IMR-90 (cell line): Measurements from ENCODE around the gene SPRR3. TPM values are rescaled to one million over a fixed set of nuclear protein-coding genes. Genes with fewer than 3 reads are reported as not detected.

Source experiments
- ATAC-seq: fragments of 200-7000 bp; cut with Tn5 transposase; 2 replicates; pipeline ENCODE4 v1.9.1; 2020; ENCODE audit warnings: low read depth, mild to moderate bottlenecking, moderate library complexity
- BruUV-seq: library from RNA; stranded (reverse); fragments of 400-500 nt; replicated peaks from 2 replicates; lab custom pipeline; 2021; lab: Mats Ljungman, UMichigan
- CTCF ChIA-PET: fragments of 300-600 bp; formaldehyde crosslinking; extraction: SDS; loops from one replicate; lab custom pipeline; 2021; ENCODE audit warnings: antibody characterized with exemption; lab: Yijun Ruan, JAX
- POLR2A ChIA-PET: fragments of 300-600 bp; sonication (Branson Sonifier 250); formaldehyde crosslinking; loops from one replicate; lab custom pipeline; 2022; ENCODE audit warnings: antibody characterized with exemption; ENCODE audit not compliant: unreplicated experiment; lab: Charles Lee
- DNase-seq: peaks from one replicate; pipeline ENCODE4 v3.0.0; 2013
- H2AFZ ChIP-seq: replicated peaks from 2 replicates; pipeline ENCODE3; 2013; ENCODE audit warnings: low read length, mild to moderate bottlenecking; ENCODE audit not compliant: poor library complexity
- H2AK5ac ChIP-seq: 2 replicates; pipeline ENCODE4 v1.6.1; 2013; ENCODE audit warnings: low read depth, low read length, inconsistent platforms
- H2AK9ac ChIP-seq: replicated peaks from 2 replicates; pipeline ENCODE3; 2013; ENCODE audit warnings: mild to moderate bottlenecking, low read depth, low read length, moderate library complexity; ENCODE audit not compliant: poor library complexity
- H2BK120ac ChIP-seq: 2 replicates; pipeline ENCODE4 v1.6.1; 2013; ENCODE audit warnings: low read depth, low read length, inconsistent platforms
- H2BK15ac ChIP-seq: 3 replicates; pipeline ENCODE4 v1.6.1; 2013; ENCODE audit warnings: low read depth, low read length, inconsistent platforms
- H2BK20ac ChIP-seq: 2 replicates; pipeline ENCODE4 v1.6.1; 2013; ENCODE audit warnings: low read depth, mild to moderate bottlenecking, inconsistent platforms, low read length, moderate library complexity
- H2BK5ac ChIP-seq: 2 replicates; pipeline ENCODE4 v1.6.1; 2013; ENCODE audit warnings: mild to moderate bottlenecking, low read depth, low read length, inconsistent platforms; ENCODE audit not compliant: poor library complexity, severe bottlenecking
- H3K14ac ChIP-seq: replicated peaks from 2 replicates; pipeline ENCODE4 v1.6.1; 2013; ENCODE audit warnings: low read depth, low read length, inconsistent platforms
- H3K18ac ChIP-seq: 2 replicates; pipeline ENCODE4 v1.6.1; 2013; ENCODE audit warnings: low read depth, low read length, control low read depth
- H3K23ac ChIP-seq: 2 replicates; pipeline ENCODE4 v1.6.1; 2013; ENCODE audit warnings: low read depth, low read length, inconsistent platforms
- H3K27ac ChIP-seq: 2 replicates; pipeline ENCODE4 v1.5.1; 2013; ENCODE audit warnings: mild to moderate bottlenecking, control low read depth, low read length; ENCODE audit not compliant: insufficient read depth
- H3K27me3 ChIP-seq: 2 replicates; pipeline ENCODE4 v1.6.1; 2013; ENCODE audit warnings: low read length; ENCODE audit not compliant: control insufficient read depth, insufficient read depth
- H3K36me3 ChIP-seq: 2 replicates; pipeline ENCODE4 v1.6.1; 2013; ENCODE audit warnings: low read length, mixed read lengths; ENCODE audit not compliant: control insufficient read depth, insufficient read depth
- H3K4ac ChIP-seq: 2 replicates; pipeline ENCODE4 v1.6.1; 2013; ENCODE audit warnings: low read depth, low read length, inconsistent platforms
- H3K4me1 ChIP-seq: 2 replicates; pipeline ENCODE4 v1.6.1; 2013; ENCODE audit warnings: low read length, mixed read lengths; ENCODE audit not compliant: control insufficient read depth, insufficient read depth
- H3K4me2 ChIP-seq: 2 replicates; pipeline ENCODE4 v1.6.1; 2013; ENCODE audit warnings: low read depth, mild to moderate bottlenecking, control low read depth, low read length, moderate library complexity
- H3K4me3 ChIP-seq: 2 replicates; pipeline ENCODE4 v1.5.1; 2013; ENCODE audit warnings: low read depth, mild to moderate bottlenecking, control low read depth, low read length, moderate library complexity; ENCODE audit not compliant: insufficient read depth
- H3K56ac ChIP-seq: 2 replicates; pipeline ENCODE4 v1.6.1; 2013; ENCODE audit warnings: low read length, inconsistent platforms; ENCODE audit not compliant: insufficient read depth; ENCODE audit errors: extremely low read depth
- H3K79me1 ChIP-seq, 2 experiments: 2 replicates each; pipeline ENCODE4 v1.6.1; 2013; ENCODE audit warnings: low read length in 2 of 2, inconsistent platforms in 1 of 2, low read depth in 1 of 2
- H3K9ac ChIP-seq: 2 replicates; pipeline ENCODE4 v1.6.1; 2013; ENCODE audit warnings: low read depth, low read length, control low read depth
- H3K9me1 ChIP-seq: 2 replicates; pipeline ENCODE4 v1.6.1; 2013; ENCODE audit warnings: low read length, inconsistent platforms; ENCODE audit not compliant: insufficient read depth
- H3K9me3 ChIP-seq: 2 replicates; pipeline ENCODE4 v1.6.1; 2013; ENCODE audit warnings: low read length; ENCODE audit not compliant: control insufficient read depth, insufficient read depth
- H4K20me1 ChIP-seq: 2 replicates; pipeline ENCODE4 v1.6.1; 2013; ENCODE audit warnings: low read length, inconsistent platforms; ENCODE audit not compliant: insufficient read depth
- H4K5ac ChIP-seq: 2 replicates; pipeline ENCODE4 v1.6.1; 2013; ENCODE audit warnings: mild to moderate bottlenecking, low read depth, low read length, control low read depth
- H4K8ac ChIP-seq, 2 experiments: 2 replicates each; pipeline ENCODE4 v1.6.1; 2013; ENCODE audit warnings: low read depth in 2 of 2, low read length in 2 of 2, control low read depth in 1 of 2, inconsistent platforms in 1 of 2
- H4K91ac ChIP-seq: 2 replicates; pipeline ENCODE4 v1.6.1; 2013; ENCODE audit warnings: low read depth, low read length, inconsistent platforms; ENCODE audit not compliant: insufficient read depth
- BHLHE40 ChIP-seq: fragments of 150-350 bp; IDR thresholded peaks from 2 replicates; pipeline ENCODE4 v1.6.1; 2016; ENCODE audit warnings: mild to moderate bottlenecking, low read depth, low read length
- CEBPB ChIP-seq: IDR thresholded peaks from 2 replicates; pipeline ENCODE4 v1.6.1; 2012; ENCODE audit warnings: low read depth, low read length, improper control_type of control experiment
- CHD1 ChIP-seq: IDR thresholded peaks from 2 replicates; pipeline ENCODE4 v1.6.1; 2012; ENCODE audit warnings: low read depth, low read length, improper control_type of control experiment
- CTCF ChIP-seq: conservative IDR thresholded peaks from 2 replicates; pipeline ENCODE4 v1.5.1; 2012; ENCODE audit warnings: mild to moderate bottlenecking, low read depth, low read length, improper control_type of control experiment
- ELK1 ChIP-seq: fragments of 150-350 bp; IDR thresholded peaks from 2 replicates; pipeline ENCODE4 v1.6.1; 2016; ENCODE audit warnings: low read depth, mild to moderate bottlenecking, low read length, moderate library complexity, borderline replicate concordance
- FOS ChIP-seq: fragments of 150-350 bp; IDR thresholded peaks from 2 replicates; pipeline ENCODE4 v1.6.1; 2016; ENCODE audit warnings: low read depth, low read length
- MAFK ChIP-seq: IDR thresholded peaks from 2 replicates; pipeline ENCODE4 v1.6.1; 2012; ENCODE audit warnings: low read depth, low read length, improper control_type of control experiment
- MAZ ChIP-seq: IDR thresholded peaks from 2 replicates; pipeline ENCODE4 v1.6.1; 2012; ENCODE audit warnings: low read depth, mild to moderate bottlenecking, low read length, improper control_type of control experiment, moderate library complexity, borderline replicate concordance
- MXI1 ChIP-seq: IDR thresholded peaks from 2 replicates; pipeline ENCODE4 v1.6.1; 2012; ENCODE audit warnings: low read depth, mild to moderate bottlenecking, low read length, moderate library complexity, borderline replicate concordance
- NFE2L2 ChIP-seq: fragments of 150-350 bp; IDR thresholded peaks from 2 replicates; pipeline ENCODE4 v1.6.1; 2016; ENCODE audit warnings: low read depth, mild to moderate bottlenecking, low read length
- POLR2A ChIP-seq: IDR thresholded peaks from 2 replicates; pipeline ENCODE4 v1.6.1; 2012; ENCODE audit warnings: mild to moderate bottlenecking, low read depth, low read length
- RAD21 ChIP-seq: IDR thresholded peaks from 2 replicates; pipeline ENCODE4 v1.6.1; 2012; ENCODE audit warnings: low read length, improper control_type of control experiment
- RCOR1 ChIP-seq: IDR thresholded peaks from 2 replicates; pipeline ENCODE4 v1.6.1; 2012; ENCODE audit warnings: mild to moderate bottlenecking, low read length, improper control_type of control experiment; ENCODE audit not compliant: insufficient replicate concordance
- RFX5 ChIP-seq: IDR thresholded peaks from 2 replicates; pipeline ENCODE4 v1.8.0; 2012; ENCODE audit warnings: low read depth, mild to moderate bottlenecking, low read length, moderate library complexity
- SMC3 ChIP-seq: fragments of 150-350 bp; IDR thresholded peaks from 2 replicates; pipeline ENCODE4 v1.6.1; 2016; ENCODE audit warnings: low read depth, mild to moderate bottlenecking, antibody characterized with exemption, low read length, moderate library complexity
- WGBS, 2 experiments: methylation state at CpG; one replicate each; pipeline versions ENCODE4 v1.1.5 to v1.1.7; 2013; ENCODE audit warnings: missing lambda C conversion rate in 2 of 2; ENCODE audit not compliant: insufficient read length in 1 of 2; ENCODE audit errors: extremely low coverage in 2 of 2; 5-methylcytosine and 5-hydroxymethylcytosine counted together
- dilution Hi-C: fragments of 300-500 bp; cut with HindIII; formaldehyde crosslinking; loops from one replicate; pipeline ENCODE4 v1.14.3; 2018; ENCODE audit warnings: low sequenced_read_pairs; ENCODE audit not compliant: unreplicated experiment
- in situ Hi-C: fragments of 300-500 bp; cut with MboI; formaldehyde crosslinking; loops from 3 replicates; pipeline ENCODE4 v1.14.3; 2019; ENCODE audit warnings: low sequenced_read_pairs, inconsistent platforms, mixed read lengths
- intact Hi-C: fragments of 100-400 bp; cut with micrococcal nuclease; formaldehyde crosslinking; loops from 2 replicates; pipeline ENCODE4 v1.10.0; 2022
- polyA plus RNA-seq, 3 experiments: library from polyadenylated mRNA; depleted of rRNA; stranded (reverse); fragments of >200 nt; gene quantifications; 2 replicates each; pipeline ENCODE4 v1.2.3, GENCODE V29; 2012; ENCODE audit warnings: low replicate concordance in 1 of 3
- total RNA-seq: library from RNA; depleted of rRNA; stranded (reverse); fragments of >200 nt; gene quantifications from 2 replicates; pipeline ENCODE4 v1.2.3, GENCODE V29; 2012
- TF ChIP-seq, protein P1 (sequence below): fragments of 150-350 bp; IDR thresholded peaks from 2 replicates; pipeline ENCODE4 v1.6.1; 2017; ENCODE audit warnings: mild to moderate bottlenecking, antibody characterized with exemption, low read length, low read depth

SPRR3 gene
- total and polyA plus RNA-seq, 2 of the 4 experiments (the other 2 are of a cell fraction): not detected

DNA sequence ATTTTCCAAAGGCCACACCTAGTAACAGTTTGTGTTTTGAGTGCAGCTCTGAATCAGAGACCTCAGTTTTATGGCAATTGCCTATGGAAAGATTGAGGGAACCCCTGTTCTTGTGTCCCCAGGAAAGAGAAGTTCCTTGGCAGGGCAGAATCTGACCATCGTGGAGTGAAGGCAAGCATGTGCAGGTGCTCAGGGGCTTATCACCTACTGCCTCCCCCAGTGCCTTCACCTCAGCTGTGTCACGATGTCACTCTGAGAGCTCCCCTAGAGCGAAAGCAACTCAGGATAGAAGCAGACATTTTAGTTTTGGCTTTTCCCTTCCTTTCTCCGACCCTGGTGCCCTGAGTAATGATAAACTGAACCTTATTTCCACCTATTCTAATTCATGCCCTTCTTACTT lies 19.5 kb upstream of the SPRR3 start:
- no peak overlapping the region for H4K8ac ChIP-seq
- no peak overlapping the region for H2AK9ac ChIP-seq
- H4K91ac ChIP-seq: no peak overlapping the region
- H3K4me1 ChIP-seq: no peaks in the 10 kb centered on the region
- H3K56ac ChIP-seq: no peak overlapping the region
- no peaks in the 10 kb centered on the region for H4K20me1 ChIP-seq
- no peak overlapping the region for H3K27ac ChIP-seq
- no peaks in the 10 kb centered on the region for H3K79me1 ChIP-seq
- in situ Hi-C loops: no loop called here
- H2BK5ac ChIP-seq: no peak overlapping the region
- H3K27me3 ChIP-seq: no peaks in the 10 kb centered on the region
- TF ChIP-seq FOS (no peak), CTCF (no peak), NFE2L2 (no peak), BHLHE40 (no peak), MAFK (no peak), SMC3 (no peak), RFX5 (no peak), MXI1 (no peak), POLR2A (no peak), RCOR1 (no peak), RAD21 (no peak), CHD1 (no peak), MAZ (no peak), ELK1 (no peak), CEBPB (no peak)
- TF ChIP-seq, protein P1, sequence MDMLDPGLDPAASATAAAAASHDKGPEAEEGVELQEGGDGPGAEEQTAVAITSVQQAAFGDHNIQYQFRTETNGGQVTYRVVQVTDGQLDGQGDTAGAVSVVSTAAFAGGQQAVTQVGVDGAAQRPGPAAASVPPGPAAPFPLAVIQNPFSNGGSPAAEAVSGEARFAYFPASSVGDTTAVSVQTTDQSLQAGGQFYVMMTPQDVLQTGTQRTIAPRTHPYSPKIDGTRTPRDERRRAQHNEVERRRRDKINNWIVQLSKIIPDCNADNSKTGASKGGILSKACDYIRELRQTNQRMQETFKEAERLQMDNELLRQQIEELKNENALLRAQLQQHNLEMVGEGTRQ: no peak
- no peak for DNase-seq
- H3K23ac ChIP-seq: no peak overlapping the region
- no peak overlapping the region for H3K4me2 ChIP-seq
- no peak overlapping the region for H4K5ac ChIP-seq
- intact Hi-C loops: no loop called here
- H3K4ac ChIP-seq: no peak overlapping the region
- POLR2A ChIA-PET: no interaction called here
- H2BK15ac ChIP-seq: no peak overlapping the region
- no peaks in the 10 kb centered on the region for H3K36me3 ChIP-seq
- dilution Hi-C loops: no loop called here
- BruUV-seq: no TSS peak
- no peak overlapping the region for H3K9ac ChIP-seq
- ATAC-seq: no peak
- H3K18ac ChIP-seq: no peak overlapping the region
- no peak overlapping the region for H2AK5ac ChIP-seq
- H3K4me3 ChIP-seq: no peak overlapping the region
- no peak overlapping the region for H2AFZ ChIP-seq
- no peaks in the 10 kb centered on the region for H3K9me3 ChIP-seq
- 37% methylated on average over 2 of the region's 4 CpGs; no CpG with 5 or more reads in 1 of the 2 experiments for WGBS, 2 experiments
- no peaks in the 10 kb centered on the region for H3K9me1 ChIP-seq
- H2BK120ac ChIP-seq: no peak overlapping the region
- CTCF ChIA-PET: interaction anchor here (0.9 kb wide), 1 partner anchor 8 kb away, joined by 3 read pairs; no protein-coding TSS in a partner anchor
- no peak overlapping the region for H3K14ac ChIP-seq
- H2BK20ac ChIP-seq: no peak overlapping the region
